HG03045 (cell line): ENCODE data around the gene SLC25A20.
"Not testable (repeated sequence)": the region's sequence is repeated elsewhere in the genome, so short reads cannot be mapped to it uniquely, and the experiment has no call there.

Source experiments
- ATAC-seq: cut with Tn5 transposase; IDR thresholded peaks from one replicate; pipeline ENCODE4 v1.9.1; 2021; ENCODE audit warnings: mild to moderate bottlenecking, moderate library complexity; ENCODE audit not compliant: unreplicated experiment

SLC25A20 gene

DNA sequence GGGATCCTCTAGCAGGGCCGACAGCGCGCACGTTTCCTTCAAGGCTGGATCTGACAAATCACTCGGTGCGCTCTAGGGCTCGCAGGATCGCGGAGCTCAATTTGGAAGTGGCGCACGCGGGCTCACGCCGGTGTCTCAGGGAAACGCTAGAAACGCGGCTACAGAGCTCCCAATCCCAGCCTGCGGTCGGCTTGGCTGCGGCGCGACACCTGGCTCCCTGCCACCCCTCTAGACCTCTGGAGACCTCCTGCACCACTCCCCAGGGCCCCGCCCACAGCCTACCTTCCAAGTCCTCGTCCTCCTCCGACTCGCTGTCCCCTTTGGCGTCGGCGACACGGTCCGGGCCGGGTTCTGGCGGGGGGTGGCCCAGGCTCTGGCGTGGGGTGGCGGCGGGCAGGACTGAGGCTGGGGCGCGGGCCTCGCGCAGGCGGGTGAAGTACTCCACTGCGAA lies 51.6 kb downstream of the SLC25A20 start:
- peak; percentile 32 for ATAC-seq

DNA sequence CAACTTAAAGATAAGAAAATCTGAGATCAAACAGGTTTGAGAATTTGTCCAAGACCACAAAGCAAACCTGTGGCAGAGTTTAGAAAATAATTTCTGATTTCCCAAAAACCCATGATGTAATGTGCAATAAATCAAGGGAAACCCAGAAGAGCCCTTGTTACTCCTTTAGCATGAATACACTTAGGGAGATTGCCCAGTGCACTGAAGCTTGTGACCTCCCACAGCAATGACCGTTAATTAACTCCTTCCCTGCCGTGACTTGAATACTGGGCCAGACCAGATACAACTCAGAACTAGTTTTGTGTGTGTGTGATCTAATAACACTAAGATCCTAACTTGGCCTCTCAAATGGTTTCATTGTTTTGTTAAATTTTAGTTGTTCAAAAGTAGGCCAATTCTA lies 53.5 kb downstream of the SLC25A20 start:
- no peak for ATAC-seq

DNA sequence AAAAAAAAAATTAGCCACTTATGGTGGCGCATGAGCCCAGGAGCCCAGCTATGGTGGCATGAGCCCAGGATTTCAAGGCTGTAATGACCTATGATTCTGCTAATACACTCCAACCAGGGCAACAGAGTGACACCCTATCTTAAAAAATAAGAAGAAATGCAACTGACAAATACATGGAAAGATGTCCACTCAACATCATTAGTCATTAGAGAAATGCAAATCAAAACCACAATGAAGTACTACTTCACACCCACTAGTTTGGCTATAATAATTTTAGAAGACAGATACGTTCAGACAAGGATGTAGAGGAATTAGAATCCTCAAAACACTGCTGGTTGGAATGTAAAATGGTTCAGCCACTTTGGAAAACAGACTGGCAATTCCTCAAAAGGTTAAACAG lies 61.5 kb downstream of the SLC25A20 start:
- ATAC-seq: no peak

DNA sequence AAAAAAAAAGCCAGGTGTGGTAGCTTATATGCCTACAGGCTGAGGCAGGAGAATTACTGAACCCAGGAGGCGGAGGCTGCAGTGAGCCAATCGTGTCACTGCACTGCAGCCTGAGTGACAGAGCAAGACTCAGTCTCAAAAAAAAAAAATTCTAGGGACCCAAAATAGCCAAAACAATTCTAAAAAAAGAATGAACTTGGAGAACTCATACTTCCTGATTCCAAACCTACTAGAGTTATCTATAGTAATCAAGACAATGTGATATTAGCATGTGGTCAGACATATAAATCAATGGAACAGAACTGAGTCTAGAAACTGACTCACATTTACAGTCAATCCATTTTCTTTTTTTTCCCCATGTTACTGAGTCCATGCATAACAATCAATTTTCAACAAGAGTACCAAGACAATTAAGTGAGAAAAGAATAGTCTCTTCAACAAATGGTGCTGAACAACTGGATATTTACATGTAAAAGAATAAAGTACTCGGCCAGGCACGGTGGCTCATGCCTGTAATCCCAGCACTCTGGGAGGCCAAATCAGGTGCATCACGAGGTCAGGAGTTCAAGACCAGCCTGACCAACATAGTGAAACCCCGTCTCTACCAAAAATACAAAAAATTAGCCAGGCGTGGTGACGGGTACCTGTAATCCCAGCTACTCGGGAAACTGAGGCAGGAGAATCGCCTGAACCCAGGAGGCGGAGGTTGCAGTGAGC lies 62.9 kb downstream of the SLC25A20 start:
- ATAC-seq: no peak

DNA sequence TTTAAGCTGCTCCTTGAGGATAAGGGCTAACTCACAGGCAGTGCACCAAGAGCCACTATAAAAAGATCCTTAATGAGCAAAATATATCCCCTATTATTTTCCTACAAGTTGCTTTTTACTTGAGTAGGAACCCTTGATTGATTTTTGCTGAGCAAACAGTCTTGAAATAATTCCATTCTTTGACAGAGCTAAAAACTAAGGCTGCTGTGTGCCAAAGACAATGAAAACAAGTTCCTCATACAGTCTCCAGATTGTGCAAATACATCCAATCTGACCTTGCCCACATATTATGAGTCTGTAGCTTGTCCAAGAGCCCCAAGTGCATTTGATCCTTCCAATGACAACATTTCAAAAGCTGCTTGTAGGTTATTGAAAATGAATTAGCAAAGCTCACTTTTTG lies 66.0 kb downstream of the SLC25A20 start:
- no peak for ATAC-seq

DNA sequence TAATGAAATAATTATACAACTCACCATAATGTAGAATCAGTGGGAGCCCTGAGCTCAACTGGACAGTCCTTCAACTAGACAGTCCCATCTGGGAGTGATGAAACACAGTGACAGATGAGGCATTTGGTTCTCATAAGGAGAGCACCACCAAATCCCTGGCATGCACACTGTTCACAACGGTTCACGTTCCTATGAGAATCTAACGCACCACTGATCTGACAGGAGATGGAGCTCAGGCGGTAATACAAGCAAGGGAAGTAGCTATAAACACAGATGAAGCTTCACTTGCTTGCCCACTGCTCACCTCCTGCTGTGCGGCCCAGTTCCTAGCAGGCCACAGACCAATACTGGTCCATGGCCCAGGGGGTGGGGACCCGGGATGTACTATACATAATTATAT lies 68.0 kb downstream of the SLC25A20 start:
- no peak for ATAC-seq

DNA sequence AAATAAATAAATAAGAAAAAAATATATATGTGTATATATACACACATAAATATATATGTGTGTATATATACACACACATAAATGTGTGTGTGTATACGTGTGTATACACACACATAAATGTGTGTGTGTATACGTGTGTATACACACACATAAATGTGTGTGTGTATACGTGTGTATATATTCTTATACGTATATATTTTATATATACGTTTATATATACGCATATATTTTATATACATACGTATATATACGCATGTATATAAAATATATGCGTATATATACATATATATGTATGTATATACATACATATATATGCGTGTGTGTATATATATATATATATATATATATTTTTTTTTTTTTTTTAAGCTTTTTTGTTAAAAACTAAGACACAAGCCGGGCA lies 69.2 kb downstream of the SLC25A20 start:
- not testable (repeated sequence) for ATAC-seq

DNA sequence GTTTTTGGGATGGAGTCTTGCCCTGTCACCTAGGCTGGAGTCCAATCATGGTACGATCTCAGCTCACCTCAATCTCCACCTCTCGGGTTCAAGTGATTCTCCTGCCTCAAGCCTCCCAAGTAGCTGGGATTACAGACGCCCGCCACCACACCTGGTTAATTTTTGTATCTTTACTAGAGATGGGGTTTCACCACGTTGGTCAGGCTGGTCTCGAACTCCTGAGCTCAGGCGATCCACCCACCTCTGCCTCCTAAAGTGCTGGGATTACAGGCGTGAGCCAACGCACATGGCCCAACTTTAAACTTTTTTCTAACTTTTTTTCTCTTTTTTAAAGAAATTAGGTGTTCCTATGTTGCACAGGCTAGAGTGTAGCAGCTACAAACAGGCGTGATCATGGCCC lies 70.8 kb downstream of the SLC25A20 start:
- not testable (repeated sequence) for ATAC-seq

DNA sequence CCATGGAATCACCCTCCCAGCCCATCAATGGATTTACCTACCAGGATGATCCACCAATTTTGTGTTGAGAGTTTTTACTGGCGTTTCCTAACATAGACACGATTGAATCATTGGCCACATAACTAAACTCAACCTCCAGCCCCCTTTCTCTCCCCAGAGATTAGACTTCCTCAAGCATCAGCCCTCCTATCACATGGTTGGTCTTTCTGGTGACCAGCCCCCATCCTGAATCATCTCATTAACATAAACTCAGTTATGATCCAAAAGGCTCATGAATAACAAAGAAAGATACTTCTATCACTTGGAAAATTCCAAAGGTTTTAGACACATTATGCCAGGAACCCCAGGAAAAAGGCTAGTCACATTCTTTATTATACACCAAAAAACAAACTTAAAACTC lies 72.2 kb downstream of the SLC25A20 start:
- ATAC-seq: no peak

DNA sequence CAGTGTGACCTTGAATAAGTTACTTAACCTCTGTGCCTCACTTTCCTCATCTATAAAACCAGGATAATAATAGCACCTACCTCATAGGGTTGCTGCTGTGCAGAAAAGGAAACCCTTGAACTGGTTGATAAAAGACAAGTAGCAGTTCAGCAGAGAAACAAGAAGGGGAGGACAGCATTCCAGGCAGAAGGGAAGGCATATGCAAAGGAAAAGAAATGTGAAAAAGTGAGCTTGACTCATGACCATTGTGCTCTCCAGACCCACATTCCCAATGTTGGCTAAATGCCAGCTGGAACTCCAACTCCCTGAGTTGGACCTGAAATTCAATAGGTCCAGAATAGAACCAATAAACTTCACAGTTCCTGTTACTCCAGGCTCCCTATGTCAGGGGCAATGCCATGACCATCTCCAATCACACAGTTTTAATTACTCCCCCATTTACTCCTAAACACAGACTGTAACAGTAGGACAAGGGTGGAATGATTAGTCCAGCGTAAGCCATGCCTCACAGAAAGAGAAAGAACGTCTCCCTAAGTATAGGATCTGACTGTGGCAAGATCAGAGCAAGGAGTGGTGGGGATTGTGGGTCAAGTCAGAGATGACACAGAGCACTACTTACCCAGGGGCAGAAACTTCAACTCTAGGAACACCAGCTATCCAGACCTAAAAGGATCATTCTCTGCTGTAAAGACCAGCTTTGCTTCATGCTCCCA lies 77.9 kb downstream of the SLC25A20 start:
- no peak for ATAC-seq

DNA sequence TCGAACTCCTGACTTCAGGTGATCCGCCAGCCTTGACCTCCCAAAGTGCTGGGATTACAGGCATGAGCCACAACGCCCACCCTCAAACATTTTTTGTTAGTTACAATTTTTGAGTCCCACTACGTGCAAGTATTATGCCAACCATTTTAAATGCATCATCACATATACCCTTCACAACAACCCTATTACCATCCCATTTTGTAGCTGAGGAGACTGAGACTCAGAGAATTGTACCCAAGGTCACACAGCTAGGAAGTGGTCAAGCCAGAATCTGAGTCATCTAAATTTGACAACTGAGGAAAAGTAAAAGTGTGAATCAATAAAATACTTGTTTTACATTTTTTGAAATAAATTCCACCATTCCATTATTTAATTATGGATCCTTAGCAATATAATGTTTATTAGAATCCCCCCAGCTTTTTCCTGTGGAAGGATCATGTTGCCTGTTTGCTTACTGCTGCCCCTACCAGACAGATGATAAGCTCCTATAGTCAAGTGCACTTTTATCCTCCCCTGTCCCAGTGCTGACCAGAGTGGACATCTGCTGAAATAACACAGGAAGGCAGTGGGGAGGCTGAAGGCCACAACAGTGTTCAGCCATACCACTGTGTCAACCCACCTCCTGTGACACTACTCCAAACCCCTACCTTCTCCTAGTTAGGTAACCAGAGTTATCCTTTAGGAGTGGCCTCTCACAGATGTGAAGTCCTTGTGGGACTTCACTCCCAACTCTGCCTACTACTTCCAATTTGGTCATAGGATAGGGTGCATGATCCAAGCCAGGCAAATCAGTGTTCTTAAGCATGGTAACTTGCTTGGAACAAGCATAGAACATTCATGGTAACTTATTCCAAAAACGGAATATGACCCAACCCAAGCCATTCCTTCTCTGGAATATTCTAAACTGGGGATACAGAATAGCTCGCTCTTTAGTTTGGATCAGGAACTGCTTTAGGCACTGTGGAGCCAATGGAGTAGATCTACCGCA lies 79.2 kb downstream of the SLC25A20 start:
- ATAC-seq: no peak

DNA sequence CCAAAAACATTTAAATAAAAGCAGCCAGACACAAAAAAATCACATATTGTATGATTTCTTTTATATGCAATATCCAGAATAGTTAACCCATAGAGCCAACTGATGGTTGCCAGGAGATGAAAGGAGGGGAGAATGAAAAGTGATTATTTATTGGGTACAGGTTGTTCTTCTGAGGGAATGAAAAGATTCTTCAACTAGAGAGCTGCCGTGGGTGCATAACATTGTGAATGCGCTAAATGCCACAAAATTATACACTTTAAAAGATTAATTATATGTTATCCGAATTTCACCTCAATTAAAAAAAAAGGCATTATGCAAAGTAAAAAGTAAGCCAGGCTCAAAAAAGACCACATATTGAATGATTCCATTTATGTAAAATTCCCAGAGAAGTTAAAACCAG lies 87.2 kb downstream of the SLC25A20 start:
- no peak for ATAC-seq
